NCI-H2171 (cell line): ENCODE results near the gene PIK3R2.
"Not testable (repeated sequence)": the region's sequence is repeated elsewhere in the genome, so short reads cannot be mapped to it uniquely, and the experiment has no call there.

Experiments
- DNase-seq: peaks from one replicate; lab custom pipeline; 2025; lab: John Stamatoyannopoulos, UW

PIK3R2 gene

GRCh38 chr19:18152817-18153555 lies at the start of gene PIK3R2:
Gene PIK3R2, plus strand, starts transcription at chr19:18153163. Its CDS starts 2,717 bp downstream, at chr19:18155880.
- DNase-seq: peak; percentile 99

- no peak for DNase-seq
These were observed 48.2 kb upstream of the PIK3R2 start for GRCh38 chr19:18104793-18105131.

- not testable (repeated sequence) for DNase-seq
These were observed 47.7 kb upstream of the PIK3R2 start for GRCh38 chr19:18105259-18105658.

DNA sequence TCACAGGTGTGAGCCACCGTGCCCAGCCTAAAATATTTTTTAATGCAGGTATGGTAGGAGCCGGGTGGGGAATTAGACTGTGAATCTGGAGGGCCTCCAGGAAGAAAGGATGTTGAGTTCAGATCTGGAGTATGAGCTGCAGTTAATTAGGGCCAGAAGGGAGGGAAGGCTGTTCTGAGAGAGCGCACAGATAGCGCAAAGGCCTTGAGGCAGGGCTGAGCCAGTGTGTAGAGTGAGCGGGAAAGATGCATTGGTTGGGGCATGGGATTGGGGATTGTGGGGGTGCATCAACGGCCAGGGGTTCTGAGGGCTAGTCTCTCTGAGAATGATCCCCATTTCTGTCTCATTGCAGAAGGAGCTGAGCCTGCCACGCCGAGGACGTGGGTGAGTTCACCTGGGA lies 45.7 kb upstream of the PIK3R2 start:
- no peak for DNase-seq

- DNase-seq: no peak
These were observed 44.1 kb upstream of the PIK3R2 start for GRCh38 chr19:18108897-18109296.

GRCh38 chr19:18109341-18109732 lies 43.6 kb upstream of the PIK3R2 start:
- DNase-seq: no peak

DNA sequence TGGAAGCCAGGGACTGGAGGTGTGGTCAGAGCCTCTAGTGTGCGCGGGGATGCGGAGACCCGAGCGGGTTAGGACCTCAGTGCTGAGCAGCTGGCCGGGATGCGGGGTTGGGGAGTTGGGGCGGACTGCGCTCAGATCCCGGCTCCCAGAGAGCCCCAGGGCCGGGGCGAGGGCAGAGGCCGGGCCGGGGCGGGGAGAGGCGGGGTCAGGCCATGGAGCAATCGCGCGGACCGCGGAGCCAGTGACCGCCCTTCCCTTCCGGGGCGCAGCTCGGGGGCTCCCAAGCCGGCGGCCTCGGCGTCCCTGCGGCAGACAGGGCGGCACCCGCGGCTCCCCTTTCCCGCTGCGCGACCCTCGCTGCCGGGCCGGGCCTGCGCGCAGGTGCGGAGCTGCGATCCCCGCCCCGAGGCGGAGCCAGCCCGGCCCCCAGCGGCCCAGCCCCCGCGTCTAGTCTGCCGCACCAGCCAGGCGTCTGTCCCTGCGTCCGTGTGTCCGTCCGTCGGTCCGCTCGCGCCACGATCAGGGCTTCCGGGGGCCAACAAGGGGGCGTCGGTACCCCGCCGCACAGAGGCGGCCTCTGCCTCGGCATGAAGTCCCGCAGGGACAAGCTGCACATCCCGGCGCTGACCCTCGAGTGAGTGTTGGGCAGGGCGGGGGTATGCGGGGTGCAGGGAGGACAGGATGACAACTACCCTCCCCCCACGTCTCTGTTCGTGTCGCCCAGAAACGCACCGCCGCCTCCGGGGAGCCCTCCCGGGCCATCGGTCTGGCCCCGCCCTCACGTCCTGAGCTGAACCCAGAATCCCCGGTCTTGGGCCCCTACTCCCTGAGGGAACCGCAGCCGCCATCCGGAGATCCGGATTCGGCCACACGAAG lies 43.0 kb upstream of the PIK3R2 start:
- DNase-seq: no peak

DNA sequence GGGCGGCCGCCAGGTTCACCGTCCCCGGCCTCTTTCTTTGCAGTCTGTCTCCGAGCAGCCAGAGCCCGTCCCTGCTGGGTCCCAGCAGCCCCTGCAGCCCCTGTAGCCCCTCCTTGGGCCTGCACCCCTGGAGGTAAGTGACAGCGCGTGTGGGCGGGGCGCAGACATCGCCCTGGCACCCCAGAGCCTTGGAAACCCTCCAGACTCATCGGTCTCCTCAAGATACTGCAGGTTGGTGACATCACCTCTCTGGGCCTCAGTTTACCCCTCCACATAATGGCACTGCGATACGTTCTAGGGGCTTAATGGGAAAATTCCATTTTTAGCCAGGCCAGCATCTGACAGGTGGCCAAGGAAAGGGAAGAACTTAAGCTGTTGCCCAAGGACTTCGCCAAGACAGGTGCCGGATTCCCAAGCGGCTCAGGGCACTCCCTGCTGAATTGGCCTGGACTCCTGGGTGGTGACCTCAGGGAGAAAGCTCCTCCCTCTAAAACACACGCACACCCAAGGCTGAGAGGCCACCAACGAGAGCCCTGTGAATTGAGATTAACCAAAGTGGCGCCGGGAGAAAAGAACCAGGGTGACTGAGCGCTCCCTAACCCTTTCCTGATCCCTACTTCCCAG lies 42.2 kb upstream of the PIK3R2 start:
- no peak for DNase-seq

DNA sequence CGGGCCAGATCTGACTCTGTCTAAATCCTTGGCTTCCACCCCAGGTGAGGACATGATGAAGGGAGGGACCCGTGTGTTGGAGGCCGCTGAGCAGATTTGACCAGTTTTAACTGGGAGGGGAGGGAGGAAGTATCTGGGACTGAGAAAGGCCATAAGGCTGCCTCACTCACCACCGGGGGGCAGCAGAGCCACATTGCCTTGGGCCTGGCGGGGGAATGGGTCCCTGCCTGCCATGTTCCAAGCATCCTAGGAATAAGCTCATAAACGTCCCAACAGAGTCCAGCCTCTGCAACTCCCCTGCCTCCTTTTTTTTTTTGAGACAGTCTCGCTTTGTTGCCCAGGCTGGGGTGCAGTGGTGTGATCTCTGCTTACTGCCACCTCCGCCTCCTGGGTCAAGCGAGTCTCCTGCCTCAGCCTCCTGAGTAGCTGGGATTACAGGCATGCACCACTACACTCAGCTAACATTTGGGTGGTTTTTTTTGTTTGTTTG lies 39.9 kb upstream of the PIK3R2 start:
- DNase-seq: peak; percentile 37

DNA sequence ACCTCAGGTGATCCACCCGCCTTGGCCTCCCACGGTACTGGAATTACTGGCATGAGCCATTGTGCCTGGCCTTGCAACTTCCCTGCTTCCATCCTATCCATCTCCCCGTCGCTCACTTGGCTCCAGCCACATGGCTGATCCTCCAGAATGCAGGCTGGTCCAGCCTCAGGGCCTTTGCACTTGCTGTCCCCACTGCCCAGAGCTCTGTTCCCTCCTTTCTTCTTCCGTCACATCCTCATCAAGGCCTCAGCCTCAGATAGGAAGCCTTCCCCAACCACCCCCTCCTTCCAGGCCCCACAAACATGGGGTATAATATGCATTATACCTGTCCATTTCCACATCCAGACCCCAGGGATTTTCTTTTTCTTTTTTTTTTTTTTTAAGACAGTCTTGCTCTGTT lies 39.1 kb upstream of the PIK3R2 start:
- no peak for DNase-seq

GRCh38 chr19:18114483-18114882 lies 38.5 kb upstream of the PIK3R2 start:
- DNase-seq: no peak

DNA sequence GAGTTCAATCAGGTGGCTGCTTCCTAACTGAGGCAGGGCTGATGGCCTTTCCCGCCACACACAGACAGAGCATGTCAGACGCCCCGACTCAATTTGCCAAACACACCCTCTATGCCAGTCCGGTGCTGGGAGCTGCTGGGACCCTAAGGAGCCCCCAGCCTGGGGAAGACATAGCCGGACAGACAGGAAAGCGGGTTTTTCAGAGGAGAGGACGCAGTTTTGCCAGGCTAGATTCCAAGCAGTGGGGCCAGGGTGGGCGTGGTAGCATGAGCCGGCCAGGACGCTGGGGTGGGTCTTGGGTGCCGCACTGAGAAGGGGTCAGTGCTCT lies 35.6 kb upstream of the PIK3R2 start:
- no peak for DNase-seq

- DNase-seq: peak; percentile 91
These were observed 35.1 kb upstream of the PIK3R2 start for GRCh38 chr19:18117692-18118378.

GRCh38 chr19:18118420-18119012 lies 34.4 kb upstream of the PIK3R2 start:
- DNase-seq: no peak

- DNase-seq: no peak
These were observed 33.8 kb upstream of the PIK3R2 start for GRCh38 chr19:18119013-18119716.

DNA sequence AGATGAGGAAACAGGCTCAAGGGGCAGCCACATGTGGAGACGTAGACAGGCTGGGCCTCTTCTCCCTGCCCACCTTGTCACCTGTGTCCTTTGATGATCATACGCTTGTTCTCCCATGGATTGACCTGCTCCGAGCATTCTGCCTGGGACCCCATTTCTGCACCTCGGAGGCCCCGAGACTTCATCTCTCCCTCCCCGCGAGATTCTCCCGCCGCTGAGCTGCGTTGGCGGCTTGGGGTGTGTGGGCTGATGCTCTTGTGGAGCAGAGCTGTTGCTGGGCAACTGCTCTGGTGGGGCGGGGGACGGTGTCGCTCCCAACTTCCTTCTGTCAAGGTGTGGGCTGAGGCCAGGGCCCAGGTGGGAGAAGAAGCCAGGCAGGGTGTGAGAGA lies 33.3 kb upstream of the PIK3R2 start:
- no peak for DNase-seq

DNA sequence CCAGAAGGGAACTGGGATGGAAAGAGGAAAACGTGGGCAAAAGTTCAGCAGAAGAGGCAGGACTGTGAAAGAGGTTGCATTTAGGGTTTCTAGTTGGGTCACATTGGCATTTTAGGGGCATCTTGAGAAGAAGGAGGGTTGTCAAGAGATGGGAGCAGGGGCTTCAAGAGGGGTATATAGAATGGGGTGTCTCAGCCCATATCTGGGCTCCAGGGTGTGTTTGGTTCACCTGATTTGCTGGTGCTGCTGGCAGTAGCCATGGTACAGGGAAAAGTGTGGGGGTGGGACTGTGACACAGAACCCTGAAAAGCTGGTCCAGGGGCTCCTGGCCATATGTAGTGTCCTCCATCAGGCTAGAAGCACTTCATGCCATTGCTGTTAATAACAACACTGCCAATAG lies 32.8 kb upstream of the PIK3R2 start:
- DNase-seq: no peak

- DNase-seq: no peak
These were observed 31.8 kb upstream of the PIK3R2 start for GRCh38 chr19:18121166-18121565.

- DNase-seq: no peak
These were observed 30.5 kb upstream of the PIK3R2 start for GRCh38 chr19:18122424-18122823.

DNA sequence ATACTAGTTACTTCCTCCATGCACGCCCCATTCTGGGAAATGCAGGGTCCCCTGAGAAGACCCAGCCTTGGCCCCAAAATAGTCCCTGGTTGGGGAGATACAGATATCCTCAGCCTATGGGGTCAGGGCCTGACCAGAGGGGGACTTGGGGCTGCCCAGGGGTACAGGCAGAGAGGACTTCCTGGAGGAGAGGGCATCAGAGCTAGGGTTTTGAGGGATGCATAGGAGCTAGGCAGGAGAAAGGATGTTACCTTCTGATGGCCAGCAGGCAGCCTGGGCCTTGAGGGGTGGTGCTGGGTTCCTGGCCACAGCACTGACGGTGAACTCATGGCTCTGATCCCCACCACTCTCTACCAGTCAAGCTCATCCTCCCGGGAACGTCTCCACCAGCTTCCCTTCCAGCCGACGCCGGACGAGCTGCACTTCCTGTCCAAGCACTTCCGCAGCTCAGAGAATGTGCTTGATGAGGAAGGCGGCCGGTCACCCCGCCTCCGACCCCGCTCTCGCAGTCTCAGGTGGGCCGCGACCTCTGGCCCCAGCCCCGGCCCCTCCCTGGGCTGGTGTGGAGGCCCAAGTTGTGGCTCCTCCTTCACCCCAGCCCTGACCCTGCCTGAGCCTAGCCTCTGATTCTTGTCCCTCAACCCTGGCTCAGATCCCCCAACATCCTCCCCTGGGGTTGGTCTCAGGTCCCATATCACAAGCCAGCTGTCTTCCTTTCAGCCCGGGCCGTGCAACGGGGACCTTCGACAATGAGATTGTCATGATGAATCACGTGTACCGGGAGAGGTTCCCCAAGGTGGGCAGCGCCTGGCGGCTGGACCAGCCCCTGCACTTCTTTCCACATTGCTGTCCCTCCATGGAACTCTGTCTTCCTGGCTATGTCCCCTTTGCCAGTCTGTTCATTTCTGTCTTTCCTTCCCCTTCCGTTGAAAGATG lies 29.8 kb upstream of the PIK3R2 start:
- no peak for DNase-seq
